Suprapubic skin (tissue), 4 donors: ENCODE data around the gene RHOD.

Source experiments
- CTCF ChIP-seq, 2 donors: fragments of 200-600 bp in 1 of 2; fragments of 450-650 bp in 1 of 2; sonication (generic) in 1 of 2; IDR thresholded peaks; one replicate each; pipeline ENCODE4 v1.5.1; 2016 to 2019; ENCODE audit warnings: antibody characterized with exemption in 2 of 2, mild to moderate bottlenecking in 1 of 2, moderate library complexity in 1 of 2
- EP300 ChIP-seq: sonication (generic); formaldehyde crosslinking; IDR thresholded peaks from one replicate; pipeline ENCODE4 v1.6.1; 2017; ENCODE audit warnings: antibody characterized with exemption
- POLR2A ChIP-seq, 2 donors: fragments of 450-650 bp; IDR thresholded peaks; one replicate each; pipeline ENCODE4 v1.6.1; 2017; ENCODE audit warnings: antibody characterized with exemption in 2 of 2, mild to moderate bottlenecking in 2 of 2, moderate library complexity in 2 of 2
- POLR2AphosphoS5 ChIP-seq, 3 donors: sonication (generic); formaldehyde crosslinking; IDR thresholded peaks; one replicate each; pipeline ENCODE4 v1.6.1; 2017; ENCODE audit warnings: antibody characterized with exemption in 3 of 3

- peak; percentile 49 to 68 for TF ChIP-seq CTCF (IDR thresholded peaks at IDR 0.05)
- no peak for TF ChIP-seq POLR2A (IDR thresholded peaks at IDR 0.05)
- TF ChIP-seq POLR2AphosphoS5 (IDR thresholded peaks at IDR 0.05), result no peak
- TF ChIP-seq EP300, result no peak
These were observed 2.7 kb upstream of the RHOD start for GRCh38 chr11:67053896-67054329.
